ENCODE data around the gene ITGB1BP1.

- TF ChIP-seq EP300 (IDR thresholded peaks at IDR 0.05) (no peak), POLR2A (IDR thresholded peaks at IDR 0.05) (no peak), CTCF (IDR thresholded peaks at IDR 0.05) (no peak)
These were observed 39.0 kb upstream of the ITGB1BP1 start for GRCh38 chr2:9462313-9462712.

Measured in tibial nerve (tissue), 4 donors.